SK-N-SH (cell line): Measurements from ENCODE around the gene ZFHX3. TPM values are rescaled to one million over a fixed set of nuclear protein-coding genes. Genes with fewer than 3 reads are reported as not detected.
A peak's percentile ranks its signal among the peaks of the same experiment; 100 is the strongest.

Experiments
- CTCF ChIA-PET: fragments of 300-600, 350-600 bp; formaldehyde crosslinking; extraction: SDS; loops from one replicate; lab custom pipeline; 2021; lab: Yijun Ruan, JAX
- POLR2A ChIA-PET: fragments of 350-600 bp; sonication (Branson Sonifier 250); formaldehyde crosslinking; extraction: SDS; loops from one replicate; lab custom pipeline; 2020; ENCODE audit warnings: antibody characterized with exemption, inconsistent platforms; lab: Yijun Ruan, JAX
- DNase-seq: peaks from one replicate; pipeline ENCODE4 v3.0.0; 2012
- H2AFZ ChIP-seq: fragments of 200-600 bp; sonication (generic); 2 replicates; pipeline ENCODE4 v1.8.1; 2016; ENCODE audit warnings: antibody characterized with exemption, mild to moderate bottlenecking, low read depth
- H3F3A ChIP-seq: fragments of 200-600 bp; sonication (generic); replicated peaks from 2 replicates; pipeline ENCODE3; 2016; ENCODE audit warnings: antibody characterized with exemption, mild to moderate bottlenecking; ENCODE audit not compliant: insufficient read depth
- H3K27ac ChIP-seq, 2 experiments: fragments of 200-500 bp in 1 of 2; fragments of 200-600 bp in 1 of 2; sonication (Bioruptor generic) in 1 of 2; sonication (generic), shearing (Covaris generic) in 1 of 2; 2 replicates each; pipeline versions ENCODE4 v1.5.1 to v1.6.1; 2014 to 2016; ENCODE audit warnings: low read depth in 2 of 2, inconsistent platforms in 1 of 2, low read length in 1 of 2, mild to moderate bottlenecking in 1 of 2, mixed read lengths in 1 of 2
- H3K27me3 ChIP-seq: fragments of 200-600 bp; sonication (generic), shearing (Covaris generic); 2 replicates; pipeline ENCODE4 v1.6.1; 2016; ENCODE audit warnings: mixed run types; ENCODE audit not compliant: insufficient read depth
- H3K36me3 ChIP-seq, 2 experiments: fragments of 200-500 bp in 1 of 2; fragments of 200-600 bp in 1 of 2; sonication (Bioruptor generic) in 1 of 2; sonication (generic) in 1 of 2; replicated peaks in 1 of 2; 2 replicates each; pipeline versions ENCODE3 to v1.5.1; 2014 to 2016; ENCODE audit warnings: low read length in 1 of 2, mild to moderate bottlenecking in 1 of 2; ENCODE audit not compliant: insufficient read depth in 2 of 2, control insufficient read depth in 1 of 2
- H3K4me1 ChIP-seq, 2 experiments: fragments of 200-500 bp in 1 of 2; fragments of 200-600 bp in 1 of 2; sonication (Bioruptor generic) in 1 of 2; sonication (generic), shearing (Covaris generic) in 1 of 2; 2 replicates each; pipeline versions ENCODE4 v1.5.1 to v1.6.1; 2014 to 2016; ENCODE audit warnings: low read depth in 1 of 2, low read length in 1 of 2, mixed run types in 1 of 2; ENCODE audit not compliant: insufficient read depth in 2 of 2, control insufficient read depth in 1 of 2
- H3K4me2 ChIP-seq: fragments of 200-600 bp; sonication (generic), shearing (Covaris generic); 2 replicates; pipeline ENCODE4 v1.6.1; 2017; ENCODE audit warnings: mixed run types
- H3K4me3 ChIP-seq, 2 experiments: fragments of 200-500 bp in 1 of 2; fragments of 200-600 bp in 1 of 2; sonication (Bioruptor generic) in 1 of 2; sonication (generic), shearing (Covaris generic) in 1 of 2; 2 replicates each; pipeline versions ENCODE4 v1.5.1 to v1.8.1; 2014 to 2016; ENCODE audit warnings: low read depth in 2 of 2, inconsistent platforms in 1 of 2, low read length in 1 of 2, mild to moderate bottlenecking in 1 of 2, mixed read lengths in 1 of 2, moderate library complexity in 1 of 2
- H3K79me2 ChIP-seq: fragments of 200-600 bp; sonication (generic); 2 replicates; pipeline ENCODE4 v1.8.1; 2017; ENCODE audit warnings: mild to moderate bottlenecking; ENCODE audit not compliant: insufficient read depth
- H3K9ac ChIP-seq: fragments of 200-600 bp; sonication (generic); 2 replicates; pipeline ENCODE4 v1.6.1; 2017; ENCODE audit warnings: mixed run types
- H3K9me2 ChIP-seq: fragments of 200-600 bp; sonication (generic); 2 replicates; pipeline ENCODE4 v1.6.1; 2017; ENCODE audit warnings: mixed run types
- H3K9me3 ChIP-seq: fragments of 200-600 bp; sonication (generic); 2 replicates; pipeline ENCODE4 v1.6.1; 2017; ENCODE audit warnings: mixed run types, mild to moderate bottlenecking, moderate library complexity
- H4K20me1 ChIP-seq: fragments of 200-600 bp; sonication (generic); 2 replicates; pipeline ENCODE4 v1.6.1; 2017; ENCODE audit warnings: mild to moderate bottlenecking, mixed run types; ENCODE audit not compliant: insufficient read depth
- EP300 ChIP-seq, 2 experiments: IDR thresholded peaks; 2 replicates each; pipeline versions ENCODE4 v1.4.0 to v1.6.1; 2012; ENCODE audit warnings: borderline replicate concordance in 1 of 2, low read depth in 1 of 2, low read length in 1 of 2
- FOSL2 ChIP-seq: IDR thresholded peaks from 2 replicates; pipeline ENCODE4 v1.4.0; 2012; ENCODE audit warnings: low read depth, mild to moderate bottlenecking, moderate library complexity, borderline replicate concordance
- GABPA ChIP-seq: IDR thresholded peaks from 2 replicates; pipeline ENCODE4 v1.4.0; 2012; ENCODE audit warnings: low read depth, mild to moderate bottlenecking
- GATA2 ChIP-seq: sonication (generic); formaldehyde crosslinking; IDR thresholded peaks from 2 replicates; pipeline ENCODE4 v1.5.0; 2020; ENCODE audit warnings: mild to moderate bottlenecking, missing genetic modification reagents
- IRF3 ChIP-seq: fragments of 150-350 bp; IDR thresholded peaks from 2 replicates; pipeline ENCODE4 v1.6.1; 2016; ENCODE audit warnings: mild to moderate bottlenecking, low read depth, low read length
- MEF2A ChIP-seq: IDR thresholded peaks from 2 replicates; pipeline ENCODE4 v1.4.0; 2012; ENCODE audit warnings: low read depth, borderline replicate concordance
- PBX3 ChIP-seq: IDR thresholded peaks from 2 replicates; pipeline ENCODE4; 2012
- RCOR1 ChIP-seq: fragments of 150-350 bp; IDR thresholded peaks from 2 replicates; pipeline ENCODE4 v1.6.1; 2017; ENCODE audit warnings: antibody characterized with exemption, low read length
- SIN3A ChIP-seq: IDR thresholded peaks from 2 replicates; pipeline ENCODE4 v1.6.1; 2012; ENCODE audit warnings: low read depth, mild to moderate bottlenecking, low read length, moderate library complexity, borderline replicate concordance
- TAF1 ChIP-seq: IDR thresholded peaks from 2 replicates; pipeline ENCODE4 v1.6.1; 2012; ENCODE audit warnings: low read depth, mild to moderate bottlenecking, low read length, moderate library complexity, borderline replicate concordance
- TEAD4 ChIP-seq: IDR thresholded peaks from 2 replicates; pipeline ENCODE4 v1.4.0; 2012; ENCODE audit warnings: mild to moderate bottlenecking, borderline replicate concordance; ENCODE audit not compliant: insufficient read depth
- ZBTB33 ChIP-seq: IDR thresholded peaks from 2 replicates; pipeline ENCODE4 v1.4.0; 2012; ENCODE audit warnings: low read depth, borderline replicate concordance
- WGBS: methylation state at CpG from one replicate; pipeline ENCODE4 v1.1.6; 2017; ENCODE audit warnings: low lambda C conversion rate; 5-methylcytosine and 5-hydroxymethylcytosine counted together
- polyA plus RNA-seq, 3 experiments: library from polyadenylated mRNA; depleted of rRNA; stranded (reverse); fragments of >200 nt; gene quantifications; 2 replicates each; pipeline ENCODE4 v1.2.3, GENCODE V29; 2012

ZFHX3 gene
- polyA plus RNA-seq, 1 of the 3 experiments (the other 2 are of a cell fraction): 2.0 TPM

GRCh38 chr16:72876221-72876620 lies 171.7 kb downstream of the ZFHX3 start (continued):
- no peak for TF ChIP-seq FOSL2
- no peak for TF ChIP-seq PBX3

- H3K9me2 ChIP-seq: no peaks in the 10 kb centered on the region
- H3K4me2 ChIP-seq: no peak overlapping the region
- peaks cover 0 to 9% of the 10 kb centered on the region in 2 experiments for H3K36me3 ChIP-seq
- no peaks in the 10 kb centered on the region for H3K9me3 ChIP-seq
- peaks cover 26 to 33% of the 10 kb centered on the region in 2 experiments for H3K4me1 ChIP-seq
- no peaks in the 10 kb centered on the region for H3K27me3 ChIP-seq
- H4K20me1 ChIP-seq: no peaks in the 10 kb centered on the region
- TF ChIP-seq IRF3: no peak
- TF ChIP-seq TAF1: no peak
- TF ChIP-seq ZBTB33: no peak
- TF ChIP-seq RCOR1: no peak
- no peak for TF ChIP-seq GABPA
- no peak for TF ChIP-seq GATA2
- TF ChIP-seq EP300 (IDR thresholded peaks at IDR 0.05; ENCODE audit: borderline replicate concordance in 1 of 2, low read depth in 1 of 2, low read length in 1 of 2): no peak
- TF ChIP-seq MEF2A: no peak
- TF ChIP-seq TEAD4: no peak
- TF ChIP-seq SIN3A: no peak
- no peak overlapping the region for H3K9ac ChIP-seq
- WGBS: 90% methylated on average over 10 of the region's 12 CpGs
- H3K27ac ChIP-seq: peak overlapping the region in 1 of 2 experiments; percentile 74; a peak in 1 of 4 replicates
- peaks cover 22% of the 10 kb centered on the region; the same call in 1 of the 2 replicates for H3K79me2 ChIP-seq
- no peak overlapping the region for H2AFZ ChIP-seq
- no peak overlapping the region for H3K4me3 ChIP-seq
- peaks cover 16% of the 10 kb centered on the region for H3F3A ChIP-seq
- no peak for DNase-seq
- ChIA-PET POLR2A (no interaction called here), CTCF (interaction anchor here (0.6 to 1.1 kb wide), 4 partner anchors 8 to 57 kb away, joined by 3 to 7 read pairs (median 3); no protein-coding TSS in a partner anchor)
Measured at GRCh38 chr16:72875291-72876031, 172.5 kb downstream of the ZFHX3 start.
